T47D (cell line): ENCODE data around the gene TTC7B.

ENCODE experiments used
- DNase-seq, 2 experiments: peaks; one replicate each; pipeline versions ENCODE4 v3.0.0 to v3.0.0-alpha.2; 2011 to 2012; ENCODE audit warnings: low read depth in 1 of 2, low spot score in 1 of 2
- JUND ChIP-seq: IDR thresholded peaks from 2 replicates; pipeline ENCODE4 v1.6.1; 2012; ENCODE audit warnings: low read depth
- in situ Hi-C: cut with HindIII; loops from 2 replicates; pipeline ENCODE4 v1.10.0; 2016; ENCODE audit warnings: low sequenced_read_pairs, low pct_unique_long_range_greater_than_20kb

Gene TTC7B

GRCh38 chr14:90581745-90582144, 234.5 kb downstream of the TTC7B start:
- no peak for TF ChIP-seq JUND
- no peak for DNase-seq
- in situ Hi-C loops, result no loop called here

GRCh38 chr14:90580377-90581335, 235.6 kb downstream of the TTC7B start:
- no peak for TF ChIP-seq JUND
- in situ Hi-C loops, result no loop called here
- no peak for DNase-seq

DNA sequence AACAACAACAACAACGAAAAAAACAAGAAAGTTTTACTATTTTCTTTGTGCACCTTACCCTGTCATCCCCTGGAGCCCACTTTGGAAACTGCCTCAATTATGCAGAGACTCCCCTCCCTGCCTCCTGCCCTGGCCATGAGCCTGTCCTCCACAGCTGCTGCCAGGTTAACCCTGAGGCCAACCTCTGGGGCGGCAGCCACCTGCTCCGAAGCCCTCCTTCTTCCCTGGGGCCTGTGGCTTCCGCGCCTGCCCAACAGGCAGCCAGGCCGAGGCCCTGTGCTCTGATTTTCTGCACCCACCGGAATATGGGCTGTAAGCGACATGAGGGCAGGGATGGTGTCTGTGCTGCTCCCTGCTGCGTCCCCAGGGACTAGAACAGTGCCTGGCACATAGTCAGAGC, 236.4 kb downstream of the TTC7B start:
- DNase-seq, result no peak
- in situ Hi-C loops, result no loop called here
- TF ChIP-seq JUND, result no peak

DNA sequence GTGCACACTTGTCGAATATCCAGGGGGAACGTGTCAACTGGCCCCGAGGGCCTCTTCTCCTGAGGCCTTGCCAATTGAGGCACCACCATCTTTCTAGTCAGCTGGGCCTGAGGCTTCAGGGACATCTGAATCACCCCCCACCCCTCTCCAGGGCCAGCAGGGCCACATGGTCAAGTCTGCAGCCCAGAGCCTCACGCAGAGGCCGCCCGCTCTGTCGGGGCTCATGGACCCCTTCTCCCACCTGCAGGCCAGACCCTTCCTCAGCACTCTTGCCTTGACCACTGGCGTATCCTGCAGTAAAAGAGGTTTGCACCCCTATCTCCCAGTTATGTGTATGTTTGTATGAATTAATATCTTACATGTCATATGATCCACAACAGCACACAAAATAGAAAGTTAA, 237.1 kb downstream of the TTC7B start:
- no peak for TF ChIP-seq JUND
- in situ Hi-C loops, result no loop called here
- no peak for DNase-seq

- TF ChIP-seq JUND, result no peak
- no peak for DNase-seq
- in situ Hi-C loops, result no loop called here
Observed at GRCh38 chr14:90578283-90578985, 237.8 kb downstream of the TTC7B start.

GRCh38 chr14:90577661-90578282, 238.5 kb downstream of the TTC7B start:
- DNase-seq, result no peak
- TF ChIP-seq JUND, result no peak
- in situ Hi-C loops, result no loop called here

DNA sequence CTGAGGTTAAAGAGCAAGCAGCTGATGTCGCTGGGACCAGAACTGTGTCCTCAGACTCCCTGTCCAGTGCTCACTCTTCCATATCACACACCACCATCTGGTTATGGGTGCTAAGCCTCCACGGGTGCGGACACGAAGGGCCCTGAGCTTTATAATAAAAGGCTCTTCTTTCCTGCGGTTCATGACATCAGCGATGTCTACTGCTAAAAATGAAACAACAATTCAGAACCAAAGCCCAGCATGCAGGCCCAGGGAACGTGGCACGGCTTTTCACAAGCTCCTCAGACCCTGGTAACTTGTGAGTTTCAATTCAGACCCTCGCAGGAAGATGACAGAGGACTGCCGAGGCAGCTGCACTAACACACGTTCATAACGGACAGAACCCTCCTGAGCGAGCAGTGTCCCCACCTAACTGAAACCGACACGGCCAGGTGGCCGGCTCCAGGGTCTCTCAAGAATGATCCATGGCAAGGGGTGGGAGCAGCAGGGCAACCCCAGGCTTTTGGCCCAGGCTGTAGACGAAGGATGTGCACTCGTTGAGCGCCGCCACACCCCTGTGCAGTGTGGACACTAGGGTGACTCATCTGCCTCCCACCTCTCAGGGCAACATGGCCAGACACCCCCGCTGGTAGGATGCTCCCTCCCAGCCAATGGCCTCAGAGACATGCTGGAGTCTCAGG, 239.1 kb downstream of the TTC7B start:
- TF ChIP-seq JUND, result no peak
- DNase-seq, result no peak
- in situ Hi-C loops, result no loop called here

DNA sequence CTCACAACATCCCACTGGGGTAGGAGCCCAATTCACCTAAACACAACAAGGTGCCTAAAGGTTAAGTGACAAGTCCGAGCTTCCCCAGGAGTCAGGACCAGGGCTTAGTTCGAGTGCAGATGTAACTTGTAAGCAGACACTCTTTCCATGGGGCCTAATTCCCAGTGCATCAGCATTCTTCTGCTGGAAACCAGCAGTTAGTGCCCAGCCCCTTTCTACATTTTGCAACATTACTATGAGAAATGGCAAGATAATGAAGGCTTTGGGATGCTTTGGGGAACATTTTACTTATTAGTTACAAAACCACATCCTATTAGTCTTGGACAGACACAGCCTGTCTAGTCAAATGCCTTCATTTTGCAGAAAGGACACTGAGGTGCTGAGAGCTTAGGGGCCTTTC, 239.6 kb downstream of the TTC7B start:
- DNase-seq, result no peak
- in situ Hi-C loops, result no loop called here
- TF ChIP-seq JUND, result no peak

DNA sequence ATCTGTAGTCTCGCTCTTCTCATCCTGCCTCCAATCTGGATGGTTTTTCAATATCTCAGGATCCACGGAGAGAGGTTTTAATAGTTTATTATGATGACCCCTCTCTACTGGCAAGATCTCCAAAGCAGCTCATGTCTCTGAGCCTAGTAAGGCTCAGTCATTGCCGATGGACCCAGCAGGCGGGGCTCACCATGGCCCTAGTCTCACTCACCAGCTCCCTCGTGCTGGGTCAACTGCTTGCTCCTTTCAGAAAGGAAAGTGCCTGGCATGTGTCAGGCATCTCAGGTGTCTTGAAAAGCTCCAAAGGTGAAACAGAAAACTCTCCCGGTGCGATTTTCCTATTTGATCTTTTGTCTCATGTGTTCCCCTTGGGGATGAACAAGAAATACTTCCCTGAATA, 240.4 kb downstream of the TTC7B start:
- in situ Hi-C loops, result no loop called here

DNA sequence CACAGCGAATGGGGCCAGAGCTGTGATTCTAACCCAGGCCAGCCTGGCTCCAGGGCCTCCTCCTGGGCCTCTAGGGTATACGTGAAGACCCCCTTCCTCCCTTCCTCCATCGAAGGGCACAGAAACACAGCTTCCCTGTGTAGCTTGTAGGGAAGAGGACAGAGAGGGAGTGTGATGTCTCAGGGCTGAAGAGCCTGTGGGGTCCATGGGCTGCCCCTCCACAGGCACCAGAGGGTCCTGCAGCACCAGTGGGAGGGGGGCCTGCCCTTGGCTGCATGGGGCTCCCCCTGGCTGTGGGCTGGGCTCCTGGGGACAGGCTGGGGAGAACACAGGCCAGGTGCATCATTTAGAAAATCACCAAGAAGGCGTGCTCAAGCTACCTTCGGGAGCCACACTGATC, 240.9 kb downstream of the TTC7B start:
- no peak for DNase-seq
- in situ Hi-C loops, result no loop called here
- no peak for TF ChIP-seq JUND

More for the DNA sequence above, 240.4 kb downstream of the TTC7B start:
- no peak for DNase-seq
- no peak for TF ChIP-seq JUND

DNA sequence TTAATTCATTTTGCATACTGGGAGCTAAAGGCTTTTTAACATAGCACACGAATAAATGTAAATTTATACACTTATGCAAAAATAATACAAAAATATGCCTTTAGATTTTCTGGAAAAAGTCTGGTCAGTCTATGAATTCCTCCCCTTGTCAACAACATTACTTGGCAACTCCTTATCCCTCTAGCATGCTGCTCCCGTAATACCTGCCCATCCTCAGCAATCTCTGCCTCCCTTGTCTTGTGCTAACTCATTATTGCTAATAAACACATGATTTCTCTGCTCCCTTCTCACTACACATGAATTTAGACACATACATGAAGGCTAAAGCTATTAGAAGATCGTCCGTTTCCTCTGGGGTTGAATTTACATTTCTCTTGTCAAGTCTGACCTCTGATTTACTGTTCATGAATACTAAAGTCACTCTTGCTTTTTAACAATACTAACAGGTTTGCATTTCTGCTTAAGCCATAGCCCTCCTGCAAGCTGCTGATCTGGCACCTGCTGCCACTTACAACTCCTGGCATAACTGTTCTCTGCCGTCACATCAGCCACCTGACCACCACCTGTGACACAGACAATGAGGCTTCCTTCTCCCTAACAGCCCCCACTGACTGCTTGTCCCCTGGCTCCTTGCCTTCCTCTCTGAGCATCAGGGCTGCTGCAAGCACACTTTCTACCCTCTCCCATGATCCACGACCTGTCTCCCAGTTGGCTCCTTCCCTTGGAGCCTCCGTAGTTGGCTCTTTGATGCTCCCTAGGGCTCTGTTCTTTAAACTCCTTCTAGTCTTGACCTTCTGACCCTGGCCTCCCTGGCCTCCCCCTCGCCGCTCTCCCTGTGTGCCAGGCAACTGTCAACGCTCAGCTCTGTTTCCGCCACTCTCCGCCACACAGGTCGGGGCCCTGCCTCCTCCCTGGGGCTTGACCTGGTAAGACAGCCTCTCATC, 241.8 kb downstream of the TTC7B start:
- DNase-seq, result no peak
- TF ChIP-seq JUND, result no peak
- in situ Hi-C loops, result no loop called here
